NCI-H1105 treated with DMSO at 0.1 percent for 48 hours (cell line): ENCODE data around the gene SCAMP5.
A peak's percentile ranks its signal among the peaks of the same experiment; 100 is the strongest.

ENCODE experiments used
- DNase-seq: peaks from one replicate; lab custom pipeline; 2025; lab: John Stamatoyannopoulos, UW

Gene SCAMP5

GRCh38 chr15:75023181-75023871, 28.0 kb downstream of the SCAMP5 start, which contains the start of gene PPCDC:
Gene PPCDC (plus strand): TSS chr15:75023590. CDS start chr15:75028319, 4,729 bp downstream.
- peak; percentile 87 for DNase-seq

- DNase-seq = peak; percentile 12
Observed at GRCh38 chr15:75023872-75024636, 28.7 kb downstream of the SCAMP5 start.

GRCh38 chr15:75025107-75025506, 29.7 kb downstream of the SCAMP5 start:
- no peak for DNase-seq

- DNase-seq = no peak
Observed at GRCh38 chr15:75025548-75026260, 30.3 kb downstream of the SCAMP5 start.

GRCh38 chr15:75027551-75027950, 32.2 kb downstream of the SCAMP5 start:
- DNase-seq = no peak

GRCh38 chr15:75028991-75029377, 33.6 kb downstream of the SCAMP5 start:
- DNase-seq = no peak

GRCh38 chr15:75029378-75030022, 34.1 kb downstream of the SCAMP5 start:
- peak; percentile 35 for DNase-seq

- no peak for DNase-seq
Observed at GRCh38 chr15:75030023-75030413, 34.7 kb downstream of the SCAMP5 start.

GRCh38 chr15:75030424-75030823, 35.1 kb downstream of the SCAMP5 start:
- DNase-seq = no peak

- no peak for DNase-seq
Observed at GRCh38 chr15:75031848-75032247, 36.5 kb downstream of the SCAMP5 start.

GRCh38 chr15:75032395-75032794, 37.0 kb downstream of the SCAMP5 start:
- peak; percentile 1 for DNase-seq

GRCh38 chr15:75033809-75034208, 38.4 kb downstream of the SCAMP5 start:
- no peak for DNase-seq

GRCh38 chr15:75034615-75035014, 39.3 kb downstream of the SCAMP5 start:
- DNase-seq = no peak

GRCh38 chr15:75036212-75036616, 40.9 kb downstream of the SCAMP5 start:
- DNase-seq = no peak

GRCh38 chr15:75037685-75038084, 42.3 kb downstream of the SCAMP5 start:
- no peak for DNase-seq

- no peak for DNase-seq
Observed at GRCh38 chr15:75038231-75038630, 42.9 kb downstream of the SCAMP5 start.

- no peak for DNase-seq
Observed at GRCh38 chr15:75042730-75043508, 47.6 kb downstream of the SCAMP5 start.

GRCh38 chr15:75043509-75044257, 48.3 kb downstream of the SCAMP5 start:
- DNase-seq = no peak

- DNase-seq = no peak
Observed at GRCh38 chr15:75044258-75044878, 49.0 kb downstream of the SCAMP5 start.

GRCh38 chr15:75045332-75046015, 50.1 kb downstream of the SCAMP5 start:
- DNase-seq = no peak
